ENCODE results near the gene MED12L.

Gene MED12L

DNA sequence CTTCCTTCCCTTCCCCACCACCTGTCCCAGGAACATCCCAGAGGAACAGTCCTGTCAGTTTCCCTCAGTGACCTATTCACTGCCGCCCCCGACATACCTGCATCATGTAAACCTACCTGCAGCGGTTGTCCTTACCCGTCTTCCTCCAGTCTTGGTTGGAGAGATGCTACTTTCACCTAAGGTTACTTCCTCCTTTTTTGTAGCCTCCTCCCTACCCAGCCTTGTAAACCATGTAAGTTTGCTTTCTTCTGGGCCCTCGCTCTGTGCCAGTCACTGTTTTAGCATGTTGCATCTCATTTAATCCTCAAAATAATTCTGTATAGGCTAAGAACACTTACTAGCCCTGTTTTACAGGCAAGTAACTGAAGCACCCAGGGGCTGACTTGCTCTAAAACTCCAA, 59.3 kb downstream of the MED12L start:
- H3K36me3 ChIP-seq (ENCODE audit: control insufficient read depth, insufficient read depth, low read length): no peaks in the 10 kb centered on the region
- no peaks in the 10 kb centered on the region for H3K79me2 ChIP-seq
- H3K9ac ChIP-seq: no peak overlapping the region
- no peak overlapping the region for H3K4me3 ChIP-seq (ENCODE audit: low read depth, low read length)
- TF ChIP-seq, protein P1, sequence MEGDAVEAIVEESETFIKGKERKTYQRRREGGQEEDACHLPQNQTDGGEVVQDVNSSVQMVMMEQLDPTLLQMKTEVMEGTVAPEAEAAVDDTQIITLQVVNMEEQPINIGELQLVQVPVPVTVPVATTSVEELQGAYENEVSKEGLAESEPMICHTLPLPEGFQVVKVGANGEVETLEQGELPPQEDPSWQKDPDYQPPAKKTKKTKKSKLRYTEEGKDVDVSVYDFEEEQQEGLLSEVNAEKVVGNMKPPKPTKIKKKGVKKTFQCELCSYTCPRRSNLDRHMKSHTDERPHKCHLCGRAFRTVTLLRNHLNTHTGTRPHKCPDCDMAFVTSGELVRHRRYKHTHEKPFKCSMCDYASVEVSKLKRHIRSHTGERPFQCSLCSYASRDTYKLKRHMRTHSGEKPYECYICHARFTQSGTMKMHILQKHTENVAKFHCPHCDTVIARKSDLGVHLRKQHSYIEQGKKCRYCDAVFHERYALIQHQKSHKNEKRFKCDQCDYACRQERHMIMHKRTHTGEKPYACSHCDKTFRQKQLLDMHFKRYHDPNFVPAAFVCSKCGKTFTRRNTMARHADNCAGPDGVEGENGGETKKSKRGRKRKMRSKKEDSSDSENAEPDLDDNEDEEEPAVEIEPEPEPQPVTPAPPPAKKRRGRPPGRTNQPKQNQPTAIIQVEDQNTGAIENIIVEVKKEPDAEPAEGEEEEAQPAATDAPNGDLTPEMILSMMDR (IDR thresholded peaks at IDR 0.05): no peak
- no peak overlapping the region for H2AFZ ChIP-seq
- H3K27me3 ChIP-seq (ENCODE audit: control insufficient read depth, insufficient read depth, low read length): no peaks in the 10 kb centered on the region
- H3K4me1 ChIP-seq: no peaks in the 10 kb centered on the region
- no peak overlapping the region for H3K27ac ChIP-seq
- no peaks in the 10 kb centered on the region for H3K9me3 ChIP-seq (ENCODE audit: control insufficient read depth, low read length)
- no peak overlapping the region for H3K4me2 ChIP-seq (ENCODE audit: low read length)

DNA sequence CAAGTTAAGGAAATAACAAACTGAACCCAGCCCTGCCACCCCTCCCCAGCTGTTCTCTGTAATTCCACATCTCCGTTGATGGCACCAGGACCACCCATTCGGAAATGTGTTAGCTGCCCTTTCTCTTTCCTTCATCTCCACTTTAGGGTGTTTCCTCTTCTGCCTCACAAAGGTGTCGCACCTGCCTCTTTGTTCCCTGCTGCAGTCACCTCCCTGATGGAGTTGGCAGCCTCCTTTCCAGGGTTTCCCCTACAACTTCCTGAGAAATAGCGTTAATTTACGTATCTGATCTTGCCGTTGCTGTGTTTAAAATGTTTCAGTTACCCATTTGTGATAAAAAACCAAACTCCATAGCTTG, 60.2 kb downstream of the MED12L start:
- H2AFZ ChIP-seq: peak overlapping the region; percentile 29
- no peak overlapping the region for H3K4me3 ChIP-seq (ENCODE audit: low read depth, low read length)
- no peak overlapping the region for H3K27ac ChIP-seq
- no peaks in the 10 kb centered on the region for H3K9me3 ChIP-seq (ENCODE audit: control insufficient read depth, low read length)
- H3K27me3 ChIP-seq (ENCODE audit: control insufficient read depth, insufficient read depth, low read length): no peaks in the 10 kb centered on the region
- H3K36me3 ChIP-seq (ENCODE audit: control insufficient read depth, insufficient read depth, low read length): no peaks in the 10 kb centered on the region
- no peak overlapping the region for H3K9ac ChIP-seq
- H3K79me2 ChIP-seq: no peaks in the 10 kb centered on the region
- H3K4me1 ChIP-seq: no peaks in the 10 kb centered on the region
- TF ChIP-seq, protein P1 (IDR thresholded peaks at IDR 0.05): no peak
- no peak overlapping the region for H3K4me2 ChIP-seq (ENCODE audit: low read length)

DNA sequence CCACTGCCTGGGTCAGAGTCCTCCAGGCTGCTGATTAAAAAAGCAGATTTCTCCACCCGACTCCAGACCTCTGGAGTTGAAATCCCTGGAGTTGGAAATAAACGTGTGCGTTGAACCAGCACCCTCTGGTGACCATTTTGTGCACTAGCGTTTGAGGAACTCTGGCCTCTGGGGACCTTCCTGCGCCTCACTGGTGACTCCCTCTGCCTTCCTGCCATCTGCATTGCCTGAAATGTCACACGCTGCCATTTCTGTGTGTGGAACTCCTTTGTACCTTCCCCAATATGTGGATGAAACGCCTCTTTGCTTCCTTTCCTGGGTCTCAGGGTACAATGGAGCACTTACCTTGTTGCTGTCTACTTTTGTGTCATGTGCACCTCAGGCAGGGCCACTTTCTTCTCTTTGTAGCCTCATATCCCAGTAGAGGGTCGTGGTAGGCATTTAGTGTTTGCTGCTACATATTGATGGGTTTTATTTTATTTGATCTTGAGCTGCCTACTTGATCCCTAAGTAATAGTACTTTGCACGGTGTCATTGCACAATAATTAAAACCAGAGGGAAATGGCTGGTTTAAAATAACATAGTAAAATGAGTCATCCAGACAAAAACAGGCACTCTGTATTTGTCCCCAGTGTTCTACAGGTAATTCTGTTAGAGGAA, 60.7 kb downstream of the MED12L start:
- no peak overlapping the region for H3K27ac ChIP-seq
- TF ChIP-seq, protein P1 (IDR thresholded peaks at IDR 0.05): peak; percentile 91
- H3K27me3 ChIP-seq (ENCODE audit: control insufficient read depth, insufficient read depth, low read length): no peaks in the 10 kb centered on the region
- no peaks in the 10 kb centered on the region for H3K9me3 ChIP-seq (ENCODE audit: control insufficient read depth, low read length)
- H3K4me1 ChIP-seq: no peaks in the 10 kb centered on the region
- H3K79me2 ChIP-seq: no peaks in the 10 kb centered on the region
- H2AFZ ChIP-seq: peak overlapping the region; percentile 63
- no peaks in the 10 kb centered on the region for H3K36me3 ChIP-seq (ENCODE audit: control insufficient read depth, insufficient read depth, low read length)
- H3K4me3 ChIP-seq (ENCODE audit: low read depth, low read length): no peak overlapping the region
- no peak overlapping the region for H3K9ac ChIP-seq
- no peak overlapping the region for H3K4me2 ChIP-seq (ENCODE audit: low read length)

DNA sequence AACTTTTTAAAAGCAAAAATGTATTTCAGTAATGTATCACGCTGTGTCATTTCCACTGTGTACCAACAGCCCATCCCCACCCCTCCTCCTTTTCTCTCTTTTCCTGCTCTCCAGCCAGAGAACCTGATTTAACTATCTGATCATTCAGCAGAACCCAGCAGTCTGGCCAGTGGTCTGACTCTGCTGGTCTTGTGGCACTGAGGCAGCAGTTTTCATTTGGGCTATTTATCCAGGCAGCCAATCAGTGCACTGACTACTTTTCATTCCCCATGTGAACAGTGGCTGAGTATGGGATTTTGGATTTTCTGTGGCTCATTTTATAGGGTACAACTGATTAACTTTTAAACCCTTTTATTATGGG, 61.2 kb downstream of the MED12L start:
- H3K27me3 ChIP-seq (ENCODE audit: control insufficient read depth, insufficient read depth, low read length): no peaks in the 10 kb centered on the region

DNA sequence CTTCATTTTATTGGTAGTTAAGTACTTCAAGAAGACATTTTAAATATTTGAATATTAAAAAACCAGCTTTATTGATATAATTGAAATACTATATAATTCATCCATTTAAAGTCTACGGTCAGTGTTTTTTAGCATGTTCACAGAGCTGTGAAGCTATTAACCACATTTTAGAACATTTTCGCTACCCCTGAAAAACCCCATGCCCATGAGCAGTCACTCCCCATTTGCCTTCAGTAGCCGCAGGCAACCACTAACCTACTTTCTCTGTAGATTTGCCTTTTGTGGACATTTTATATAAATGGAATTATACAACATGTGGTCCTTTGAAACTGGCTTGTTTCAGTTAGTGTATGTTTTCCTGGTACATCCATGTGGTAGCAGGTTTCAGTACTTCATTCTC, 61.8 kb downstream of the MED12L start:
- Histone ChIP-seq H2AFZ (no peak overlapping the region), H3K9me3 (ENCODE audit: control insufficient read depth, low read length) (no peaks in the 10 kb centered on the region), H3K4me2 (ENCODE audit: low read length) (no peak overlapping the region), H3K27ac (no peak overlapping the region), H3K4me1 (no peaks in the 10 kb centered on the region), H3K9ac (no peak overlapping the region), H3K36me3 (ENCODE audit: control insufficient read depth, insufficient read depth, low read length) (no peaks in the 10 kb centered on the region), H3K27me3 (ENCODE audit: control insufficient read depth, insufficient read depth, low read length) (no peaks in the 10 kb centered on the region), H3K4me3 (ENCODE audit: low read depth, low read length) (no peak overlapping the region), H3K79me2 (no peaks in the 10 kb centered on the region)
- TF ChIP-seq, protein P1 (IDR thresholded peaks at IDR 0.05): no peak

More for the DNA sequence above, 61.2 kb downstream of the MED12L start:
- H3K4me3 ChIP-seq (ENCODE audit: low read depth, low read length): no peak overlapping the region
- no peak overlapping the region for H3K9ac ChIP-seq
- H3K4me2 ChIP-seq (ENCODE audit: low read length): no peak overlapping the region
- no peak overlapping the region for H3K27ac ChIP-seq
- no peaks in the 10 kb centered on the region for H3K36me3 ChIP-seq (ENCODE audit: control insufficient read depth, insufficient read depth, low read length)
- TF ChIP-seq, protein P1 (IDR thresholded peaks at IDR 0.05): no peak
- no peaks in the 10 kb centered on the region for H3K79me2 ChIP-seq
- no peaks in the 10 kb centered on the region for H3K9me3 ChIP-seq (ENCODE audit: control insufficient read depth, low read length)
- H3K4me1 ChIP-seq: no peaks in the 10 kb centered on the region
- H2AFZ ChIP-seq: no peak overlapping the region
